Stimulated activated CD4-positive, alpha-beta T cell treated with anti-CD3 and anti-CD28 coated beads, Interleukin-2, amount 100 ng/mL, for 4 hours (primary cell): ENCODE measurements around the gene CHRNA4.

Experiments used
- DNase-seq: peaks from one replicate; pipeline ENCODE4 v3.0.0-alpha.2; 2020; ENCODE audit warnings: low read depth

Gene CHRNA4

GRCh38 chr20:63333241-63333836, 27.8 kb downstream of the CHRNA4 start:
- DNase-seq, result no peak

GRCh38 chr20:63332488-63333240, 28.5 kb downstream of the CHRNA4 start:
- no peak for DNase-seq

- no peak for DNase-seq
Observed at GRCh38 chr20:63331741-63332400, 29.3 kb downstream of the CHRNA4 start.

GRCh38 chr20:63330940-63331339, 30.2 kb downstream of the CHRNA4 start:
- DNase-seq, result no peak

GRCh38 chr20:63330084-63330760, 30.9 kb downstream of the CHRNA4 start:
- no peak for DNase-seq

- DNase-seq, result no peak
Observed at GRCh38 chr20:63329331-63330083, 31.6 kb downstream of the CHRNA4 start.

- DNase-seq, result no peak
Observed at GRCh38 chr20:63328718-63329275, 32.4 kb downstream of the CHRNA4 start.

GRCh38 chr20:63328026-63328700, 33.0 kb downstream of the CHRNA4 start:
- no peak for DNase-seq

GRCh38 chr20:63327231-63327745, 33.9 kb downstream of the CHRNA4 start:
- DNase-seq, result no peak

GRCh38 chr20:63326314-63327230, 34.6 kb downstream of the CHRNA4 start:
- no peak for DNase-seq

- no peak for DNase-seq
Observed at GRCh38 chr20:63325554-63326313, 35.4 kb downstream of the CHRNA4 start.

- DNase-seq, result no peak
Observed at GRCh38 chr20:63325021-63325471, 36.1 kb downstream of the CHRNA4 start.

GRCh38 chr20:63323357-63323981, 37.7 kb downstream of the CHRNA4 start:
- DNase-seq, result no peak

GRCh38 chr20:63322933-63323273, 38.2 kb downstream of the CHRNA4 start:
- no peak for DNase-seq

- no peak for DNase-seq
Observed at GRCh38 chr20:63322146-63322932, 38.8 kb downstream of the CHRNA4 start.

- no peak for DNase-seq
Observed at GRCh38 chr20:63321148-63321831, 39.9 kb downstream of the CHRNA4 start.

- no peak for DNase-seq
Observed at GRCh38 chr20:63320616-63321147, 40.5 kb downstream of the CHRNA4 start.
